Lung (tissue), 12 donors: ENCODE data around the gene RAB24. TPM values are rescaled to one million over a fixed set of nuclear protein-coding genes. Genes with fewer than 3 reads are reported as not detected.

Experiments
- ATAC-seq: fragments of 200-7000 bp; cut with Tn5 transposase; one replicate; pipeline ENCODE4 v1.9.1; 2020; ENCODE audit warnings: moderate number of reproducible peaks; ENCODE audit not compliant: insufficient read depth, low FRiP score
- DNase-seq, 3 donors: peaks; one replicate each; pipeline ENCODE4 v3.0.0-alpha.2; 2013 to 2017
- H3K27ac ChIP-seq, 2 donors: one replicate each; pipeline ENCODE4 v1.5.1; 2013; ENCODE audit warnings: mild to moderate bottlenecking in 2 of 2, moderate library complexity in 2 of 2, control low read depth in 1 of 2, inconsistent platforms in 1 of 2, low read depth in 1 of 2, low read length in 1 of 2
- H3K27me3 ChIP-seq, 3 donors: one replicate each; pipeline ENCODE4 v1.5.1; 2013; ENCODE audit warnings: low read length in 2 of 3; ENCODE audit not compliant: control insufficient read depth in 3 of 3, insufficient read depth in 3 of 3
- H3K36me3 ChIP-seq, 4 donors: one replicate each; pipeline ENCODE4 v1.5.1; 2013; ENCODE audit warnings: low read length in 4 of 4, mild to moderate bottlenecking in 1 of 4, moderate library complexity in 1 of 4; ENCODE audit not compliant: control insufficient read depth in 4 of 4, insufficient read depth in 4 of 4
- H3K4me1 ChIP-seq, 5 donors: one replicate each; pipeline ENCODE4 v1.5.1; 2013; ENCODE audit warnings: low read length in 5 of 5, mild to moderate bottlenecking in 2 of 5, moderate library complexity in 1 of 5; ENCODE audit not compliant: control insufficient read depth in 5 of 5, insufficient read depth in 5 of 5
- H3K4me3 ChIP-seq: one replicate; pipeline ENCODE4 v1.5.1; 2013; ENCODE audit warnings: mild to moderate bottlenecking, control low read depth, moderate library complexity
- H3K9ac ChIP-seq, 2 donors: one replicate each; pipeline ENCODE4 v1.5.1; 2013; ENCODE audit warnings: low read length in 2 of 2, control low read depth in 1 of 2; ENCODE audit not compliant: insufficient read depth in 1 of 2
- H3K9me3 ChIP-seq, 4 donors: one replicate each; pipeline ENCODE4 v1.5.1; 2013; ENCODE audit warnings: low read length in 3 of 4, mild to moderate bottlenecking in 1 of 4, moderate library complexity in 1 of 4; ENCODE audit not compliant: control insufficient read depth in 4 of 4, insufficient read depth in 3 of 4
- CTCF ChIP-seq: IDR thresholded peaks from 2 replicates; pipeline ENCODE4 v1.5.1; 2012; ENCODE audit warnings: mild to moderate bottlenecking; ENCODE audit errors: control extremely low read depth, extremely low read depth
- WGBS, 2 donors: extraction: QIAGEN DNeasy Blood & Tissue Kit; methylation state at CpG; one replicate each; pipeline ENCODE4 v1.1.7; 2013; 5-methylcytosine and 5-hydroxymethylcytosine counted together
- polyA plus RNA-seq, 2 donors: library from polyadenylated mRNA; stranded (reverse); fragments of 200-250 nt; gene quantifications; one replicate each; pipeline ENCODE4 v1.2.1, GENCODE V29; 2013
- total RNA-seq, 2 donors: library from RNA; depleted of rRNA in 1 of 2; stranded (reverse); fragments of >200 nt in 1 of 2; gene quantifications; one replicate each; pipeline ENCODE4 v1.2.1, GENCODE V29; 2014 to 2021
- donor health status: control.
- donor health status: control.
- donor health status: Bipolar disorder and iron deficiency.
- donor health status: healthy.
- donor health status: DM: yes; HTN: yes; CAD: no.

The RAB24 gene
- total and polyA plus RNA-seq, 4 donors: 25.9 to 76.6 (median 42.4) TPM

GRCh38 chr5:177334155-177334551 is 30.6 kb upstream of the RAB24 start:
- ATAC-seq: no peak
- H3K9ac ChIP-seq: no peak overlapping the region
- 83 to 86% methylated on average over 15 of the region's 15 CpGs for WGBS, 2 donors
- no peak for TF ChIP-seq CTCF
- no peak for DNase-seq
- H3K27me3 ChIP-seq: no peaks in the 10 kb centered on the region
- H3K4me3 ChIP-seq: no peak overlapping the region
- peaks cover 13 to 89% (median 30%) of the 10 kb centered on the region in 4 donors for H3K36me3 ChIP-seq
- H3K9me3 ChIP-seq: no peaks in the 10 kb centered on the region
- no peaks in the 10 kb centered on the region for H3K4me1 ChIP-seq
- H3K27ac ChIP-seq: no peak overlapping the region

- ATAC-seq: no peak
- Histone ChIP-seq H3K36me3 (peaks cover 13 to 84% (median 30%) of the 10 kb centered on the region in 4 donors), H3K4me1 (no peaks in the 10 kb centered on the region), H3K4me3 (no peak overlapping the region), H3K9me3 (no peaks in the 10 kb centered on the region), H3K27ac (no peak overlapping the region), H3K9ac (no peak overlapping the region), H3K27me3 (no peaks in the 10 kb centered on the region)
- DNase-seq: no peak
- TF ChIP-seq CTCF: no peak
- 91 to 93% methylated on average over 15 to 16 of the region's 16 CpGs for WGBS, 2 donors
Observed at GRCh38 chr5:177333420-177334154, 30.1 kb upstream of the RAB24 start.

- WGBS, 2 donors: 84 to 92% methylated on average over 11 to 13 of the region's 13 CpGs
- Histone ChIP-seq H3K9ac (no peak overlapping the region), H3K27me3 (no peaks in the 10 kb centered on the region), H3K36me3 (peaks cover 13 to 80% (median 29%) of the 10 kb centered on the region in 4 donors), H3K4me1 (no peaks in the 10 kb centered on the region), H3K27ac (no peak overlapping the region), H3K9me3 (peaks cover 0 to 2% (median 0%) of the 10 kb centered on the region in 4 donors), H3K4me3 (no peak overlapping the region)
- TF ChIP-seq CTCF: no peak
- no peak for DNase-seq
- no peak for ATAC-seq
Observed at GRCh38 chr5:177332896-177333260, 29.4 kb upstream of the RAB24 start.
